SH-SY5Y (cell line): Measurements from ENCODE around the gene EFHC1.

ENCODE experiments used
- GATA2 ChIP-seq: IDR thresholded peaks from 2 replicates; pipeline ENCODE4 v1.6.1; 2011; ENCODE audit warnings: mild to moderate bottlenecking, low read depth, low read length
- GATA3 ChIP-seq: IDR thresholded peaks from 2 replicates; pipeline ENCODE4 v1.6.1; 2011; ENCODE audit warnings: low read depth, mild to moderate bottlenecking, low read length, moderate library complexity

EFHC1 gene

GRCh38 chr6:52415333-52415732 is 4.8 kb upstream of the EFHC1 start:
- no peak for TF ChIP-seq GATA2
- no peak for TF ChIP-seq GATA3

- TF ChIP-seq GATA3 (no peak), GATA2 (no peak)
Observed at GRCh38 chr6:52415917-52416628, 4.1 kb upstream of the EFHC1 start.

DNA sequence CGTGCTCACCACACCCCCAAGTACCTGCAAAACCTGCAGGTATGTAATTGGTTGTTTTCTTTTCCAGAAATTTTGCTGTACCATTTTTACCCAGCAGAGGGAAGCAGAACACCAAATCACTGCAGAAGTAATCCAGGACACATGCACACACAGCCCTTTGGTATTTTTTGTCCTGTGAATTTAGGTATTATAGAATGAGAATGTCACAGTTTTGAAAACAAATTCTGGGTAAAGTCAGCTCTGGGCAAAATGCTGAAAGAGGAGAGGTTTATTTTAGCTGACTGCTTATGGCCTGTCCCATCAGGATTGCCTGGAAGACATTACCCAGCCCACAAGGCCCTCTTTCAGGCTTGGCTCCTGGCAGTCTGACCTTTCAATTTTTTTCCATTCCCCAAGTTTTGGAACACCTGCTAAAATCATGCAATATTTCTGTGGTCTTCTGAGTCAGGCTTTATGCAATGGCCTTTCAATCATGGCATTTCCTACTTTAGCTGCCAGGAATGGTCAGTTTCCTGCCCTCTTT is 3.5 kb upstream of the EFHC1 start:
- TF ChIP-seq GATA2, result no peak
- TF ChIP-seq GATA3, result no peak

DNA sequence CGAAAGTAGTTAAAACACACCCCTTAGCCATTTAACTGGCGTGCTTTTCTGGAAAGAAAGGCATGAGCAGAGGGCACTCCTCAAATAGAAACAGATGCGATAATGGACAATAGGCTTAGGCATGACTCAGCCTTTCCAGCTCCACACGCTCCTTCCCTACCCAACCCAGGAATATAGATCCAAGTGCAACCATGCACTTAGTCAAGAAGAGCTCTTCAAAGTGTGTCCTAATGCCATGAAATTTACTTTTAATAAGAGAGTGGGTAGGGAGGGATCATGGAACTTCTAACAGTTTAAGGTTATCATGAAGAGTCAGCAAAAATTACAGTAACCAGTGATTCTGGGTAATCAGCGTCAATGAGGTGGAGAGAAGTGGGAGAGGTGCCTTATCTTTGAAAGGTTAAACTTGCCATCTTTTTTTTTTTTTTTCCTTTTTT is 2.4 kb upstream of the EFHC1 start:
- TF ChIP-seq GATA3 (no peak), GATA2 (no peak)

GRCh38 chr6:52418606-52419005 is 1.5 kb upstream of the EFHC1 start:
- TF ChIP-seq GATA3 (no peak), GATA2 (no peak)

- no peak for TF ChIP-seq GATA2
- TF ChIP-seq GATA3, result no peak
Observed at GRCh38 chr6:52420668-52421358, 671 bp downstream of the EFHC1 start.

DNA sequence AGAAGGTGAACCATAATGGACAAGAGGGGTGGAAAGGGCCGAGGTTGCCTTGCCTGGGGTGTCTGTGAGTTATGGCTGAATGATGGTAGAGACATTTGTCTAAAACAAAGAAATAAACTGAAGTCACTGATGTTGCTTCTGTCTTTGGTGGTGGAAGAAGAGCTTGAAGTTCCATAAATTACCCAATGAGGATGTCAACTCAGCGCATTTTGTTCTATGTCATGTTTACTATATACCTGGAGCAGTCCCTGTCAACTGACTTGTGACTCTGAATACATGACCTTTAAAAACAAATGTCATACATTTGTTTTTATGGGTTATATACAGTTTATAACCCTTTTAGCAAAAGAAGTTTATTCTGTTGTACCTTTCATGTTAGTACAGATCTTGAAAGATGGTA is 2.0 kb downstream of the EFHC1 start:
- TF ChIP-seq GATA3, result no peak
- no peak for TF ChIP-seq GATA2

- no peak for TF ChIP-seq GATA2
- no peak for TF ChIP-seq GATA3
Observed at GRCh38 chr6:52423448-52423847, 3.3 kb downstream of the EFHC1 start.

DNA sequence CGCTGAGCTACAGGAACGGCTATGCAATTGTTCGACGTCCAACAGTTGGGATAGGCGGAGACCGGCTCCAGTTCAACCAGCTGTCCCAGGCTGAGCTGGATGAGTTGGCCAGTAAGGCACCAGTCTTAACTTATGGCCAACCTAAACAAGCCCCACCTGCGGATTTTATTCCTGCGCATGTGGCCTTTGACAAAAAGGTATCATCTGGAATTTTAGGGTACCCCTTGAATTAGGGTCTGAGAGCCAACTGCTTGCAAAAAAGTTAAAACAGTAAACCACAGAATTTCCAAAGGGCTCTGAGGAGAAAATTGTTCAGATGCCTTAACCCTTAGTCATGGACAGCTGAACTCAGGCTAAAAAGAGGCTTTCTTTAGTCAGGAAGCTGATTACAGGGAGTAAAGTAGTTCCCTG is 3.8 kb downstream of the EFHC1 start:
- no peak for TF ChIP-seq GATA2
- TF ChIP-seq GATA3, result no peak

GRCh38 chr6:52424513-52424912 is 4.4 kb downstream of the EFHC1 start:
- TF ChIP-seq GATA2, result no peak
- no peak for TF ChIP-seq GATA3

DNA sequence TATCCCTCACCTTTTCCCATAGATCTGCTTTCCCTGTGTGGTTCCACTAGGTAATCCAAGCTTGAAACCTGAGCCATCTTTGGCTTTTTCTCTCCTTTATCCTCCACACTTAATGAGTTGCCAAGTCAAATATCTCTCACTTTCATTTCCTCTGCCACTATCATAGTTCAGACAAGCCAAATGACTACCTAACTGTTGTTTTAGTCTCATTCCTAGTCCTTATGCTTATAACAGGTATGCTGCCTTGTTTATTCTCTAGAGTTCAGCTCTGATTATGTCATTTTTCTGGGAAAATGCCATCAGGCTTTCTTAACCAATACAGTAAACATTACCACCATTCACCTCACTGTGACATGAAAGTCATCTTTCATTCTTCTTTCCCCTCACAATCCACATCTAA is 6.5 kb downstream of the EFHC1 start:
- no peak for TF ChIP-seq GATA2
- TF ChIP-seq GATA3, result no peak

DNA sequence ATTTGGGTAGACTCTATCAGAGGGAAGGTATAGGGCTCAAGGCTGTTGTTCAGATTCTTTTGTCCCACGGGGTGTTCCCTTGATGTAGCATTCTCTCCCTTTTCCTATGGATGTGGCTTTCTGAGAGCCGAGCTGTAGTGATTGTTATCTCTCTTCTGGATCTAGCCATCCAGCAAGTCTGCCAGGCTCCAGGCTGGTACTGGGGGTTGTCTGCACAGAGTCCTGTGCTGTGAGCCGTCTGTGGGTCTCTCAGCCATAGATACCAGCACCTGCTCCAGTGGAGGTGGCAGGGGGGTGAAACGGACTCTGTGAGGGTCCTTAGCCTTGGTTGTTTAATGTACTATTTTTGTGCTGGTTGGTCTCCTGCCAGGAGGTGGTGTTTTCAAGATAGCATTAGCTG is 13.2 kb downstream of the EFHC1 start:
- TF ChIP-seq GATA2 (peak; percentile 98), GATA3 (peak; percentile 93)

DNA sequence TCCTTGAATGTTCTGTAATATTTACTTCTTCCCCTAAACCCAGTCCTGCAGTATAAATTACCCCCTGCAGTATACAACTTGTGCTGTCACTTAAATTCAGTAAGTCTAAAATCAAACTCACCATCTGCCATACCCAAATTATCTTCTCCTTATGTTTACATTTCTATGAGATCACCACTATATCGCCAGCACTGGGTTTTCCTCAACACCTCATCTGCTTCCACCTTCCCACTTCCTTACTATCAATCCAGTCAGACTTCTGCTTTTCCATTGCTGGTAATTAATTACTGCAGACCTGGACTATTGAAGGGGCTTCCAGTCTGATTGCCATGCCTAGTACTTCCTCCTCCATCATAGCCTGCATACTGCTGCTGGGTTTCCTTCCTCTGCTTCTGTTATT is 15.2 kb downstream of the EFHC1 start:
- TF ChIP-seq GATA2 (no peak), GATA3 (no peak)

DNA sequence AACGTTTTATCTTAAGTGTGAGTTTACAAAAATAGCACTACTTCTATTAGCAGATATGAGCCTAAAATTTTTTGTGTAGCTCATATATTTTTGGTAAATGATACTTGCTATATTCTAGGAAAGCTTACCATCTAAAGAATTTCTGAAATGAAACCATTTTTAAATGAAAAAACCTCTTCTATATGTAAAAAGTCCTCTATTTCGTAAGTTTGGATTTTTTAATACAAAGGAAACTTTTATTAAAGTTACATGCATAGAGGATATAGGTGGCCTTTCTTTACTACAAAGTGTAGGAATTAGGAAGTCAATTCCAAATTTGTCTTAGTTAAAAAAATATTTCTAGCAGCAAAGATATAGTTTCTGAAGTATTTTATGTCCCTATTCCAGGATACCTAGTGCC is 18.8 kb downstream of the EFHC1 start:
- no peak for TF ChIP-seq GATA3
- TF ChIP-seq GATA2, result no peak

GRCh38 chr6:52454556-52454955 is 34.4 kb downstream of the EFHC1 start:
- TF ChIP-seq GATA2 (no peak), GATA3 (no peak)

GRCh38 chr6:52457096-52457495 is 37.0 kb downstream of the EFHC1 start:
- no peak for TF ChIP-seq GATA3
- TF ChIP-seq GATA2, result no peak
